ENCODE results near the gene TMEM117.

- TF ChIP-seq CTCF (IDR thresholded peaks at IDR 0.05; ENCODE audit: low read depth, low read length, poor library complexity, severe bottlenecking) (no peak), EZH2phosphoT487 (IDR thresholded peaks at IDR 0.05; ENCODE audit: borderline replicate concordance, low read length) (no peak)
Observed at GRCh38 chr12:43935581-43935980, 99.7 kb downstream of the TMEM117 start.
